NB4 (cell line): ENCODE data around the gene LPP.

Experiments
- DNase-seq: peaks from one replicate; pipeline ENCODE4 v3.0.0; 2010; ENCODE audit warnings: low read depth
- H3K4me3 ChIP-seq: one replicate; pipeline ENCODE4 v1.5.1; 2011; ENCODE audit warnings: mild to moderate bottlenecking, low read depth, low read length, moderate library complexity
- MAX ChIP-seq: IDR thresholded peaks from 2 replicates; pipeline ENCODE4 v1.6.1; 2011; ENCODE audit warnings: low read depth, low read length
- MYC ChIP-seq: IDR thresholded peaks from 2 replicates; pipeline ENCODE4 v1.6.1; 2011; ENCODE audit warnings: low read depth, low read length
- POLR2A ChIP-seq: IDR thresholded peaks from 2 replicates; pipeline ENCODE4 v1.6.1; 2011; ENCODE audit warnings: mild to moderate bottlenecking; ENCODE audit not compliant: insufficient read length; ENCODE audit errors: extremely low read depth
- TF ChIP-seq, protein P1 (sequence below): IDR thresholded peaks from one replicate; pipeline ENCODE4 v1.5.1; 2012; ENCODE audit warnings: low read depth, low read length

LPP gene

DNA sequence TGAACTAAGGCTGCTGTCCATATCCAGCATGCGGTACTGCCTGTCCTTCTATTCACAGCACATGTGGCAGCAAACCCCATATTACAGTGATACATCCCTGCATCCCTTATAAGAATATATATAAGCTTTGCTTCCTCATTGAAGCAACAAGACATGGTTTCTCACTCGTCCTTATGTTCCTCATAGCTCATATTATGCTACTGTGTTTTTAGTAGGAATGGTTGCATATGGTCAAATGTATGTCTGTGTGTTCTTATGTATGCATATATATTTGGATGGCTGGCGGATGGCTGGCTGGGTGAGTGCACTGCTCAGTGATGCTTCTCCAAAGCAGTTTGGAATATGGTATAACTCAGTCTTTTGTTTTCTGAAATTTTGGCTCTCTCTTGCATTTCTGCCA, 254.9 kb downstream of the LPP start:
- H3K4me3 ChIP-seq = no peak overlapping the region
- TF ChIP-seq POLR2A (no peak), MAX (no peak), MYC (no peak)
- TF ChIP-seq, protein P1, sequence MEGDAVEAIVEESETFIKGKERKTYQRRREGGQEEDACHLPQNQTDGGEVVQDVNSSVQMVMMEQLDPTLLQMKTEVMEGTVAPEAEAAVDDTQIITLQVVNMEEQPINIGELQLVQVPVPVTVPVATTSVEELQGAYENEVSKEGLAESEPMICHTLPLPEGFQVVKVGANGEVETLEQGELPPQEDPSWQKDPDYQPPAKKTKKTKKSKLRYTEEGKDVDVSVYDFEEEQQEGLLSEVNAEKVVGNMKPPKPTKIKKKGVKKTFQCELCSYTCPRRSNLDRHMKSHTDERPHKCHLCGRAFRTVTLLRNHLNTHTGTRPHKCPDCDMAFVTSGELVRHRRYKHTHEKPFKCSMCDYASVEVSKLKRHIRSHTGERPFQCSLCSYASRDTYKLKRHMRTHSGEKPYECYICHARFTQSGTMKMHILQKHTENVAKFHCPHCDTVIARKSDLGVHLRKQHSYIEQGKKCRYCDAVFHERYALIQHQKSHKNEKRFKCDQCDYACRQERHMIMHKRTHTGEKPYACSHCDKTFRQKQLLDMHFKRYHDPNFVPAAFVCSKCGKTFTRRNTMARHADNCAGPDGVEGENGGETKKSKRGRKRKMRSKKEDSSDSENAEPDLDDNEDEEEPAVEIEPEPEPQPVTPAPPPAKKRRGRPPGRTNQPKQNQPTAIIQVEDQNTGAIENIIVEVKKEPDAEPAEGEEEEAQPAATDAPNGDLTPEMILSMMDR = no peak
- DNase-seq = no peak

- no peak overlapping the region for H3K4me3 ChIP-seq
- DNase-seq = no peak
- TF ChIP-seq MYC (no peak), POLR2A (no peak), MAX (no peak)
- TF ChIP-seq, protein P1 = no peak
Observed at GRCh38 chr3:188411750-188412149, 257.8 kb downstream of the LPP start.

- DNase-seq = no peak
- H3K4me3 ChIP-seq = no peak overlapping the region
- no peak for TF ChIP-seq MAX
- no peak for TF ChIP-seq POLR2A
- TF ChIP-seq MYC = no peak
- TF ChIP-seq, protein P1 = no peak
Observed at GRCh38 chr3:188415196-188415595, 261.2 kb downstream of the LPP start.

- DNase-seq = no peak
- no peak for TF ChIP-seq MYC
- TF ChIP-seq MAX = no peak
- TF ChIP-seq POLR2A = no peak
- TF ChIP-seq, protein P1 = no peak
- H3K4me3 ChIP-seq = no peak overlapping the region
Observed at GRCh38 chr3:188416041-188416440, 262.1 kb downstream of the LPP start.

- TF ChIP-seq MAX (no peak), POLR2A (no peak), MYC (no peak)
- TF ChIP-seq, protein P1 = no peak
- no peak for DNase-seq
- no peak overlapping the region for H3K4me3 ChIP-seq
Observed at GRCh38 chr3:188417271-188417696, 263.3 kb downstream of the LPP start.

GRCh38 chr3:188417766-188418165, 263.8 kb downstream of the LPP start:
- DNase-seq = no peak
- no peak overlapping the region for H3K4me3 ChIP-seq
- TF ChIP-seq POLR2A = no peak
